Measurements from ENCODE around the gene RINL. TPM values are rescaled to one million over a fixed set of nuclear protein-coding genes. Genes with fewer than 3 reads are reported as not detected.
A peak's percentile ranks its signal among the peaks of the same experiment; 100 is the strongest.

RINL gene
- total RNA-seq, 4 donors from 2014 or later: 0.95 to 3.3 (median 2.9) TPM

DNA sequence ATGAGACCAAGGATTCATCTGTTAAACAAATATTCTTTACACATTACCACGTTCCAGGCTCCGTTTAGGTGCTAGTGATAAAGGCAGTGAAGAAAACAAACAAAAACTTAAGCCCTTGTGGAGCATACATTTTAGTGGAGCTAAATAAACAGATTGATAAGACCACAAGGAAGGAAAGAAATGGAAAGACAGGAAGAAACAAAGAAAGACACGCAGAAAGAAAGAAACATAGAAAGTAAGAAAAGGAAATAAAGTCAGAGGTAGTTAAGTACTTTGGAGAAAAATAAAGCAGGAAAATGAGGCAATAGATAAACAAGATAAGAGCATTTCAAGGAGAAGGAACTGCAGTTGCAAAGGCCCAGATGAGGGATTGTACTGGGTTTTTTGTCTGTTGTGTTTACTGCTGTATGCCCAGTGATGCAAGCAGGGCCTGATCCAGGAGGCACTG is 22.7 kb upstream of the RINL start:
- Histone ChIP-seq H3K9me3 (no peaks in the 10 kb centered on the region), H3K4me1 (peaks cover 39 to 41% of the 10 kb centered on the region in 2 donors), H3K4me3 (peak overlapping the region; percentile 74 to 98 (median 87)), H3K36me3 (peaks cover 0 to 18% of the 10 kb centered on the region in 2 donors), H3K27ac (peak overlapping the region; percentile 90 to 99 (median 94)), H3K27me3 (no peaks in the 10 kb centered on the region)
- TF ChIP-seq POLR2A (IDR thresholded peaks at IDR 0.05): no peak
- intact Hi-C loops (cut with DNase I; ENCODE audit: low total_unique reads): loop anchor here (5.0 kb wide), 1 partner anchor 442 kb away; the partner anchor contains the start of gene SAMD4B
- in situ Hi-C loops (cut with MboI; ENCODE audit: low sequenced_read_pairs in 4 of 4): loop anchor here in 3 of 4 donors (10.0 to 25.0 kb wide), 2 partner anchors 66 to 163 kb away; partner anchors contain the start of genes CAPN12 (in 2 of the 3) and ECH1 (in 1 of the 3)
- ATAC-seq: no peak
- no peak for DNase-seq

DNA sequence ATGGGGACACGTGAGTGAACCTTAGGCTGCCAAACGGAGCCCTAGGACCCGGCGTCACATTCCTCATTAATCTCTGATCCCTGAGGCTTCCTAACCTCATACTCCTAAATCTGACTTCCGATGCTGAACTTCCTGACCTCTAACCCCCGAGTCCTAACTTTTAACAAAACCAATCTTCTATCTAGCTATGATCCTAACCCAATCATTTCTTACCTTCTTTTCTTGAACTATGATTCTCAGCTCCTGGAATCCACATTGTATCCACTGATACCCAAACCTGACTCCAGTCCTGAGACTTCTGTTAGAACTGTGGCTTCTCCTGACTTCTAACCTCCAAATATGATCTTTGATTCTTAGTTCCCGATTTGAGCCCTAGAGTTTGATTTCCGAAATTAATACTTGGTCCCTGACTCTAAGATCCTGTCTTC is 22.1 kb upstream of the RINL start:
- no peak for ATAC-seq
- Histone ChIP-seq H3K4me3 (peak overlapping the region; percentile 74 to 98 (median 87)), H3K4me1 (peaks cover 43 to 46% of the 10 kb centered on the region in 2 donors), H3K27ac (peak overlapping the region; percentile 90 to 99 (median 94)), H3K27me3 (no peaks in the 10 kb centered on the region), H3K36me3 (peaks cover 0 to 12% of the 10 kb centered on the region in 2 donors), H3K9me3 (no peaks in the 10 kb centered on the region)
- no peak for DNase-seq
- in situ Hi-C loops (cut with MboI; ENCODE audit: low sequenced_read_pairs in 4 of 4): loop anchor here in 3 of 4 donors (10.0 to 25.0 kb wide), 2 partner anchors 65 to 163 kb away; partner anchors contain the start of genes CAPN12 (in 2 of the 3) and ECH1 (in 1 of the 3)
- intact Hi-C loops (cut with DNase I; ENCODE audit: low total_unique reads): loop anchor here (5.0 kb wide), 1 partner anchor 442 kb away; the partner anchor contains the start of gene SAMD4B
- TF ChIP-seq CTCF (IDR thresholded peaks at IDR 0.05 in 4 of 5, conservative IDR thresholded peaks at IDR 0.05 in 1 of 5) (no peak), POLR2A (IDR thresholded peaks at IDR 0.05) (no peak)

GRCh38 chr19:38899447-38900201 is 21.5 kb upstream of the RINL start, which contains the start of the genes NFKBIB and SIRT2:
TSS of gene NFKBIB (plus strand) at chr19:38899969. CDS start at chr19:38900033, 64 bp downstream.
TSS of gene SIRT2 (minus strand) at chr19:38899618. CDS start at chr19:38899521, 97 bp downstream.
- intact Hi-C loops (cut with DNase I; ENCODE audit: low total_unique reads): loop anchor here (1.0 to 10.0 kb wide), 5 partner anchors 31 to 725 kb away; partner anchors contain the start of genes ECH1, HNRNPL, MRPS12 and SAMD4B
- H3K9me3 ChIP-seq: no peaks in the 10 kb centered on the region
- H3K27ac ChIP-seq: peak within 1 kb of the TSS; percentile 90 to 99 (median 96)
- peak within 1 kb of the TSS; percentile 74 to 98 (median 90) for H3K4me3 ChIP-seq
- in situ Hi-C loops (cut with MboI; ENCODE audit: low sequenced_read_pairs in 4 of 4): loop anchor here in 3 of 4 donors (5.0 to 25.0 kb wide), 4 partner anchors 47 to 162 kb away; partner anchors contain the start of genes CAPN12 (in 2 of the 3), ECH1 (in 1 of the 3) and HNRNPL (in 1 of the 3)
- H3K36me3 ChIP-seq: peaks cover 0 to 6% of the 10 kb centered on the region in 2 donors
- no peaks in the 10 kb centered on the region for H3K27me3 ChIP-seq
- peaks cover 45 to 50% of the 10 kb centered on the region in 2 donors for H3K4me1 ChIP-seq
- ATAC-seq: peak; percentile 97 to 98
- peak; percentile 100 for DNase-seq
- no peak for TF ChIP-seq CTCF (IDR thresholded peaks at IDR 0.05 in 4 of 5, conservative IDR thresholded peaks at IDR 0.05 in 1 of 5)
- peak; percentile 94 to 98 for TF ChIP-seq POLR2A (IDR thresholded peaks at IDR 0.05)

DNA sequence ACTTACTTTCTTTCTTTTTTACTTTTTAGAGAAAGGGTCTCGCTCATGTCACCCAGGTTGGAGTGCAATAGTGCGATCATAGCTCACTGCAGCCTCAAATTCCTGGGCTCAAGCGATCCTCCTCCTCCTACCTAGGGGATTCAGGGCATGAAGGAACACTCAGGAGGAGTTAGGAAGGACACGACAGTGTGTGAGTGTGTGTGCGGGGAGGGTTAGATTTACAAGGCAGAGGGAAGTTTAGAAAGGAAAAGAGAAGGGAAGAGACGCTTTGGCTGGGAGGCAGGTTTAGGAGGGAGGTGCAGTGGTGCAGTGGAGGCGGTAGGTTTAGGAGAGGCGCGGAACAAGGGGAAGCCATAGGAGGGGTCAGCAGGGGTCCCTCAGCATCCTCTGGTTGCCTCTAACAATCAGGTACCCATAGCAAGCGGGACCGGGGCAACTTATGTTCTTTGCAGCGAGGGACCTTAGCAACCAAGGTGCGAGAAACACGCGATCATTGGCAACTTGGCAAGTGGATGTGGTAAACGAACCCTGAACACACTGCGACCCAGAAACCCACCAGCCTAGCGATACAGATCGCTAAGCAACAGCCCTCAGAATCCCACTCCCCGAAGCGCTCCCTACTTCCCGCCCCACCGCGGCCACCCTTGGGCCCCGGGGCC is 20.8 kb upstream of the RINL start:
- peak; percentile 3 to 8 for ATAC-seq
- Histone ChIP-seq H3K36me3 (peaks cover 0 to 4% of the 10 kb centered on the region in 2 donors), H3K4me1 (peaks cover 52% of the 10 kb centered on the region in 2 donors), H3K27ac (peak overlapping the region; percentile 87 to 99 (median 93)), H3K4me3 (peak overlapping the region; percentile 71 to 98 (median 82)), H3K27me3 (no peaks in the 10 kb centered on the region), H3K9me3 (no peaks in the 10 kb centered on the region)
- DNase-seq: peak in 1 of 2 donors; percentile 30
- TF ChIP-seq CTCF (IDR thresholded peaks at IDR 0.05 in 4 of 5, conservative IDR thresholded peaks at IDR 0.05 in 1 of 5) (no peak), POLR2A (IDR thresholded peaks at IDR 0.05) (no peak)
- in situ Hi-C loops (cut with MboI; ENCODE audit: low sequenced_read_pairs in 4 of 4) (loop anchor here in 2 of 4 donors (5.0 to 10.0 kb wide), 2 partner anchors 47 to 54 kb away; partner anchors contain the start of gene HNRNPL (in 1 of the 2)), intact Hi-C loops (cut with DNase I; ENCODE audit: low total_unique reads) (loop anchor here (1.0 to 10.0 kb wide), 4 partner anchors 31 to 724 kb away; partner anchors contain the start of genes ECH1, HNRNPL, MRPS12 and SARS2)
